ENCODE data around the gene SLC25A18.
A peak's percentile ranks its signal among the peaks of the same experiment; 100 is the strongest.
"Not testable (repeated sequence)": the region's sequence is repeated elsewhere in the genome, so short reads cannot be mapped to it uniquely, and the experiment has no call there.

The SLC25A18 gene

GRCh38 chr22:17612057-17612456, 48.8 kb downstream of the SLC25A18 start:
- no peak for DNase-seq

- no peak for DNase-seq
Observed at GRCh38 chr22:17613280-17613679, 50.0 kb downstream of the SLC25A18 start.

GRCh38 chr22:17627961-17628405, 64.7 kb downstream of the SLC25A18 start:
- DNase-seq, result no peak

- peak; percentile 98 for DNase-seq
Observed at GRCh38 chr22:17628406-17629172, 65.3 kb downstream of the SLC25A18 start, which contains the start of gene ATP6V1E1. ATP6V1E1 (minus strand) TSS chr22:17628749; CDS start chr22:17628635, 114 bp downstream.

GRCh38 chr22:17629173-17629489, 65.8 kb downstream of the SLC25A18 start:
- DNase-seq, result no peak

- no peak for DNase-seq
Observed at GRCh38 chr22:17629641-17630040, 66.3 kb downstream of the SLC25A18 start.

GRCh38 chr22:17631076-17631565, 67.8 kb downstream of the SLC25A18 start:
- no peak for DNase-seq

- DNase-seq, result peak; percentile 68
Observed at GRCh38 chr22:17633217-17633997, 70.1 kb downstream of the SLC25A18 start.

GRCh38 chr22:17633998-17634323, 70.7 kb downstream of the SLC25A18 start:
- DNase-seq, result no peak

- DNase-seq, result no peak
Observed at GRCh38 chr22:17634696-17635095, 71.4 kb downstream of the SLC25A18 start.

- DNase-seq, result not testable (repeated sequence)
Observed at GRCh38 chr22:17636850-17637249, 73.6 kb downstream of the SLC25A18 start.

- no peak for DNase-seq
Observed at GRCh38 chr22:17637490-17638181, 74.3 kb downstream of the SLC25A18 start.

GRCh38 chr22:17638182-17638431, 74.8 kb downstream of the SLC25A18 start:
- DNase-seq, result no peak

- DNase-seq, result peak; percentile 93
Observed at GRCh38 chr22:17638432-17639246, 75.3 kb downstream of the SLC25A18 start, which contains the start of gene BCL2L13. BCL2L13 (plus strand) TSS chr22:17638757; CDS start chr22:17655712, 16,955 bp downstream.

GRCh38 chr22:17639247-17639741, 76.0 kb downstream of the SLC25A18 start:
- DNase-seq, result peak; percentile 63

Measured in hematopoietic multipotent progenitor cell treated with erythropoietin and hydrocortisone succinate and interleukin-3 and kit ligand, for 8 days (in vitro differentiated cells).